Measurements from ENCODE around the gene CLEC20A. TPM values are rescaled to one million over a fixed set of nuclear protein-coding genes. Genes with fewer than 3 reads are reported as not detected.

The CLEC20A gene
- polyA plus RNA-seq, 3 donors from 2014 or later, result 0.27 to 0.56 TPM; not detected in 1

Other genes starting within 250 kb of the CLEC20A start
- not detected for gene TEX35, start 16.1 kb upstream of the CLEC20A start, polyA plus RNA-seq
- 1 to 10 TPM in 2 of 3 donors, not detected in 1; 4.7 to 7.2 TPM for gene RALGPS2, start 228.3 kb upstream of the CLEC20A start, polyA plus RNA-seq

Data from immature natural killer cell (primary cell).